GM03348 (cell line): Measurements from ENCODE around the gene YAP1.
"Not testable (repeated sequence)": the region's sequence is repeated elsewhere in the genome, so short reads cannot be mapped to it uniquely, and the experiment has no call there.

ENCODE experiments used
- DNase-seq: peaks from one replicate; pipeline ENCODE4 v3.0.0; 2012; ENCODE audit warnings: low spot score

YAP1 gene

GRCh38 chr11:102240502-102240901 lies 130.3 kb downstream of the YAP1 start:
- peak; percentile 39 for DNase-seq

DNA sequence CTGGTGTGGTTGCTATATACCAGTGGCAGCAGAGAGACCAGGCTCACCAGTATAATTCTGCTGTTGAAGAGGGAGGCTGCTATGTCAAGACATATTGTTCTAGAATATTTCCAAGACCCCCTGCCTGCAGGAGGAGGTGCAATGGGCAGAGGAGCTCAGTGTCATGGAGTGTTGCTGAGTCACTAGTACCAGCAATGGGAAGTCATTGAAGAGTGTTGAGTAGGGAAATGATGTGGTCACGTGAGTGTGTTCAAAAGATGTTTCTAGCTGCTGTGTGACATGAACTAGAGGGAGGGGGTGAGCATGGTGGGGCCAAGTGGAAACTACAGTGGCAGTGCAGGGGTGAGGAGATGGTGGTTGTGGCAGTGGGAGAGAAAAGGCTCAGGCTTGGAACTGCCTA lies 130.8 kb downstream of the YAP1 start:
- peak; percentile 9 for DNase-seq

DNA sequence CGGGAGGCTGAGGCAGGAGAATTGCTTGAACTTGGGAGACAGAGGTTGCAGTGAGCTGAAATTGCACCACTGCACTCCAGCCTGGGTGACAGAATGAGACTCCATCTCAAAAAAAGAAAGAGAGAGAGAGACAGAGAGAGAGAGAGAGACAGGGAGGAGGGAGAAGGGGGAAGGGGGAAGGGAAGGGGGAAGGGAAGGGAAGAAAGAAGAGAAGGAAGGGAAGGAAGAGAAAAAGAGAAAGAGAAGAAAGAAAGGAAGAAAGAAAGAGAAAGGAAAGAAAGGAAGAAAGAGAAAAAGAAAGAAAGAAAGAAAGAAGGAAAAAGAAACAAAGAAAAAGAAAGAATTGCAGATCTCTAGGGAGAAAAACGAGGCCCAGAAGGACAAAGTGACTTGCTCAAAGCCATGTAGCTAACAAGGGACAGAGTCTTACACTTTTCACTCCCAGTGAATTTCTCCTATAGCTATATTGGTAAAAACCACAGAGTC lies 133.2 kb downstream of the YAP1 start:
- DNase-seq = no peak

DNA sequence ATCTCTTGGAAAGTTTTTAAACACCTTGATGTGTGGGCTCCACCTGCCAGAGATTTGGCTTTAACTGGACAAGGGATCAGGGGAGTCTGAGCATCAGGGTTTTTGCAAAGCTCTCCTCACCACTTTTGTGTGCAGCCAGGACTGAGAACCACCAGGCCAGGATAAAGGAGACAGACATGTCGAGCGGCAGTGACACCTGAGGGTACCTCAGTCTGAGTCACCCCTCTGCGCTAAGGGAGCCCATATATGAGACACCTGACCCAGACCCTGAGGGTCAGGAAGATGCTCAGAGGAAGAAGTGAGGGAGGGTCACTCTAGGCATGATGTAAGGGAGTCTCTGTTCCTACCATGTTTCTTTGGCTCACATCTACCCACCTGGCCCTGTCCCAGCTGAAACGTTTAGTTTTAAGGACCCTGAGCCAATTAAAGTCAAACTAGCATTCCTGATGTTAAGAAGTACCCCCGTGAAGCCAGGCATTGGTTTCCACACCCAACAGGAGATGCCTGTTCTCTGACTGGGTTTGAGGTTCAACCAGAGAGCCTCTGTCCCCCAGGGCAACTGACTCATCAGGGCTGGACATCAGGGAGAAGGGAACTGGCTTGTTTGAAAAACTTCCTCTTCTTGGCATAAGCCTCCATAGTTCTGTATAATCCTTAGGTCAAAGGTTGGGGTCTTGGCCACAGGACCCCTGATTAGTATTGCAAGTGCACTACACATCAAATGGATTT lies 134.6 kb downstream of the YAP1 start:
- peak; percentile 83 for DNase-seq

DNA sequence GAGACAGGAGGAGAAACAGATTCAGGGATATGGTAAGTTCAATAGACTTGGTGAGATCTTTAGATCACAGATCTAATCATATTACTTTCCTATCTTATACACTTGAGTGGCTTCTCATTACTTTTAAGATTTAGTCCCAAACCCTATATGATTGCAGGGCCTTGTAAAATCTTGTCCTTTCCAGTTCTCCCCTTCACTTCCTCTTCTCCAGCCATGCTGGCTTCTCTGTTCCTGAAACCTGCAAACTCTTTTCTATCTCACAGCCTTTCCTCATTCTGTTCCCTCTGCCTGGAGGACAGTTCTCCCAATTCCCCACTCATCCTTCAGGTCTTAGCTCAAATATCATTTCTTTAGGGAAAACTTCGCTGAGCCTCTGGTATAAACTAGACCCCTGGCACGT lies 141.2 kb downstream of the YAP1 start:
- no peak for DNase-seq

DNA sequence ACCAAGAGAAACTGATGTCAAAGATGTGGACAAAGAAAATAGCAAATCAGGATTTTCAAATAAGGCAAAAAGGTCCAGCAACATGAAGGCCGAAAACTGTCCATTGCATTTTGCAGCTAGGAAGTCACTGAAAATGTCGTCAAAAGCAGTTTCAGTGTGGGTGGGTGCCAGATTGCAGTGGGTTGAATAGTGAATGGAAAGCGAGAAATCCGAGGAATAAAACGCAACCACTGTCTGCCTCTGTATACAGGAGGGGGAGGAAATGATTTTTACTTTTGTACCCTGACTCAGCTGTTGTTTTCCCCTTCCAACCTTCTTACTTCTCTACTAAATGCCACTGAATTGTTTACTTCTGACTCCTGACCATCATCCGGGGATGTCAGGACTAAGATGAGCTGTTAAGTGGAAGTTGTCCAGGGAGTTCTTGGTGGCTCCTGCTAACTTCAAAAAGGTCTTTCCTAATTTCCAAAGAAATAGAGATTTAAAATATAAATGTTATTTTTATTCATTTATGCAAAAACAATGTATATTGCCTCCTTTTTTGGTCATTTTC lies 142.2 kb downstream of the YAP1 start:
- DNase-seq = peak; percentile 44

DNA sequence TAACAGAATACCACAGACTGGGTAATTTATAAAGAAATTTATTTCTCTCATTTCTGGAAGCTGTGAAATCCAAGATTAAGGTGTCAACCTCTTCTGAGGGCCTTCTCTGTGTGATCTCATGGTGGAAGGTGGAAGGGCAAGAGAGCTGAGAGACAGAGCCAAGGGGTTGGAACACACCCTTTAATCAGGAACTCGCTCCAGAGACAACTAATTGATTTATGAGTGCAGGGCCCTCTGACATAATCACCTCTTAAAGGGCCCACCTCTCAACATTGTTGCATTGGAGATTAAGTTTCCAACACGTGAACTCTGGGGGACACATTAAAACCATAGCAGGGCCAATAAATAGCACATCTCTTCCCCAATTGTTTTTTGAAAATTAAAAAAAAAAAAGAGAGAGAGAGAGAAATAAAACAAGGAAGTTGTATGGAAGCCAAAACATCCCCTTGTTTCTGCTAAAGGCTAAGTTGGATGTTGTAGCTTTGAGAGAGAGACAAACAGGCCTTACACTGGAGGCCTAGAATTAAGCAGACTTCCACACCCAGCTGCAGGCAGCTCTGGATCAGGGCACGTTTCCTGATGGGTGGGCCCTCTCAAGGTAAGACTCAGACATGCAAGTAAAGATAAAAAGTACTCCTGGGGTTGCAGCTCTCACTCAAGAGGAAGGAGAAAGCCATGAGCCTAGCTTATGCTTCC lies 142.9 kb downstream of the YAP1 start:
- no peak for DNase-seq

- no peak for DNase-seq
Observed at GRCh38 chr11:102254047-102254446, 143.8 kb downstream of the YAP1 start.

DNA sequence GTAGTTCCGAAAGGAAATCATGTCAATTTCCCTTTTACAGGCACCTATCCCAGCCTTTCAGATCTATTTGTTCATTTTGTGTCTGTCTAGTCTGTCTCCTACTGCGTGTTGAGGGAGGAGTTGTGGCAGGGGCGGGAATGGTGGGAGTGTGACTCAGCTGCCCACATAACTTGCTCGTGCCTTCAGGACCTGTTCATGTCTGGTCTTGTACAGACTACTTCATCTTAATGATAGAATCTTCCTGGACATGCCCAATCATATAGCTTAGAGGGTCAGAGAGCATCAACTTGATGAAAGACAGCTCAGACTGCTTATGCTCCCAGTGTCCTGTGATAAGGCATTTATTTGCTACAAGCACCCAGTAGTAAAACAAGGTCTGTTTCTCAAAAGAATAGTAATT lies 146.0 kb downstream of the YAP1 start:
- DNase-seq = peak; percentile 59

GRCh38 chr11:102260241-102260640 lies 150.0 kb downstream of the YAP1 start:
- DNase-seq = no peak

GRCh38 chr11:102263379-102264003 lies 153.2 kb downstream of the YAP1 start:
- DNase-seq = no peak

DNA sequence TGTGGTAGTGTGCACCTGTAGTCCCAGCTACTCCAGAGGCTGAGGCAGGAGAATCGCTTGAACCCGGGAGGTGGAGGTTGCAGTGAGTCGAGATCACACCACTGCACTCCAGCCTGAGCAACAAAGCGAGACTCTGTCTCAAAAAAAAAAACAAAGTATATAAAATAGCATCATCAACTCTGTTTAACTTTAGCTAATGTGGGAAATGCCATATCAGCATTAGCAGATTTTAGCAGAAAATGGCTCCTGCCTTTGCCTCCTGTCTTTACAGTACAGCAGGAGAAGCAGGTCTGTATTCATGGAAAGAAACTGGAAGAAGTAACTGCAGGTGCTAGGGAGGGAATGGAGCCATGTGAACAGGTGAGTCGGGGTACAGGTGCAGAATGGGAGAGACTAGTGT lies 154.5 kb downstream of the YAP1 start:
- DNase-seq = not testable (repeated sequence)

GRCh38 chr11:102266099-102266498 lies 155.9 kb downstream of the YAP1 start:
- peak; percentile 64 for DNase-seq

GRCh38 chr11:102267609-102268008 lies 157.4 kb downstream of the YAP1 start:
- DNase-seq = peak; percentile 78

DNA sequence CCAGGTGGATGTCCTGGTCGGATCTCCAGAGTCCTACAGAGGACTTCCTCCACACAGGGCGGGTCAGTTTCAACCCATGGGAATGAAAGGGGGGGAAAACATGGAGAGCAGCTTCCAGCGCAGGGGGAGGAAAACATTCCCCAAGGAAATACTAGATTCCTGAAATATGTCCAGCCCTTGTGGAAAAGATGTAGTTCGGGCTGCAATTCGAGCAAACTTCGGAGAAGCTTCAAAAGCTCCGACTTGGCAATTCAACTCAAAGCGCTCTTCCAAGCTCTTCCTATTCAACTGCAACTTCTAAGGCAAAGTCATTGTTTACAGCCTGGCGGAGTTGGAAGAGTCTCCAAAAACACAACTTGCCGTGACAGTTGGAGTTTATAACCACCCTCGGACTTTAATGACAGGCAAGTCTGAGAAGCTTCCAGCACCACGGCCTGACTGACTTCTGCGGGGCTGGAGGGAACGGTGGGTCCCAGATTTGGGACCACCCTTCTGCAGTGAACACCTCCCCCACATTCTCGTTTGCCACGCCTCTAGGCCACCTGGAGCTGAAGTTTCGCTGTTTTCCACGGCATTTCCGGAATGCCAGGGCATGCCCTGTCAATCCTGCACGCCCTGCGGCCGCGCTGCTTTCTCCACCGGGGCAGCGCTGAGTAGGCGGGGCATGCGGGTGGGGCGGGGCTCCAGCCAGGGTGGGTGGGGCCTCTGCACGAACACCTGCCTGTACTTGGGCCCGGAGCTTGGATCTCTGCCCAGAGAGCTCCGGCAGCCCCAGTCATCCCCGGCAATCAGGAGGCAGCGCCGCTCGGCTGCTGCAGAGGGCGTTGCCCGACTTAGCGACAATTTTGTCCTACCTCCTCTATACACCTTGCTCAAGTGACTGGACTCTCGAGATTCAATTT lies 158.1 kb downstream of the YAP1 start:
- DNase-seq = peak; percentile 90

DNA sequence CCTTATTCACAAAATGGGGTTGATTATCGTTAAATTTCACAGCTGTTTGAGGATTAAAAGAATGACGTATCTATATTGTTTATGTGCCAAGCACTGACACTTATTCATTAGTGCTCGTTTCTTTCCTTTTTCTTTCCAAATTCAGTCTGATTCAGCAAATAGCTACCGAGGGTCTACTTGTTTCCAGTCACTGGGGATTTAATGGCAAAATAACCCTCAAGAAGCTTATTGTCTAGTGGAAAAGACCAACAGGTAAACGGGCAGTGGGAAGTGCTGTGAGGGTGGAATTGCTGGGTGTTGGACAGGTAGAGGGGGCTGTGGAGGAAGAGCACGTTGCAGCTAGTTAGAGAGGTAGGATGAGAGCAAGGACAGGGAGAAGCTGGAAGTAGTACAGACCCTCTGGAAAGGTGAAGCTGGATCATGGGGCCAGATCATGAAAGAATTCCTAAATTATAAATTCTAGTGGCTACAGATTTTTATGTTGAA lies 158.8 kb downstream of the YAP1 start:
- no peak for DNase-seq

DNA sequence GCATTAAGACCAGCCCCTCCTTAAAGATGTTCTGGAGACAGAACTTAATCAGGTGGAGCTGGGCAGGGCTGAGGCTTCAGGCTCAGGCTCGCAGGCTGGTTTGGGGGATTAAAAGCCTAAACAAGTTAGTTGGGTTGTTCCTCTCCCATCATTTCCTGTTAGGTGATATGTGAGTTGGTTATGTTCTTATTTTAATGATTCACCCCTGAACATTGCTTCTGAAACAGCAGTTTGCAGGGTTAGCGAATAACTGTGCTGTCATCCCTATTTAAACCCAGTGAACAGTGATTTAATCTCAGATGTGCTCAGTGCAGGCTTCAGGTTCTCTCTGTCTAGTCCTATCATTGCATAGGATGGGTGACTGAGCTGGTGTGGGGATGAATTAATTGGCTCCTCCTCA lies 159.7 kb downstream of the YAP1 start:
- peak; percentile 24 for DNase-seq

DNA sequence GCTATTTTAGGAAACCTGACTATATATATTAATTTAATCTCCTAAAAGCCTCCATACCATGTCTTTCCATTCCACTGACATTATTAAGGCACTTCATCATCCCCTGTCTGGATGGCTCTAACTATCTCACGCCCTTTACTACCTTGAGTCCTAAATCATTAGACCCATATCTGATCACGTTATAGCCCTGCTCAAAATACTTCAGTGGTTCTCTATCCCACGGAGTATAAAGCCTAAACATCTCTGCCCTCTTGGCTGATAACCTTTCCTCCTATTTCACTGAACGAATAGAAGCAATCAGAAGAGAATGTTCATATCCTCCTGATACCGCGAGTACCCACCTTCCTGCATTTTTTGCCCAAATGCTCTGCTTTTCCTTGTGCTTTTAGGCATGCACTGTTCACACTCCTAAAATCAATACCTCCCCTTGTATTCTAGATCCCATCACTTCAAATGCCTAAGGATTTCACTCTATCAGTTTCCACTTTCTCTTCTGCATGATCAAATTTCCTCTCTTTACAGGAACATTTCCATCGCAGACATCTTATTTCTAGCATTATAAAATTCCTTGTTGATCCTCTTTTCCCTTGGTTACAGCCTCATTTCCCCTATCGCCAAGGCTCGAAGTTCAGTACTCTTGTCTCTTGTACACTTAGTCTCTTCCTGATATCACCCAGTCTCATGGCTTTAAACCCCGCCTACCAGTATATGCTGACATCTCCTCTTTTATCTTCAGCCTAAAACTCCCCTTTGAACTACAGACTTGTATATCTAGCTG lies 162.0 kb downstream of the YAP1 start:
- no peak for DNase-seq

GRCh38 chr11:102274628-102275027 lies 164.4 kb downstream of the YAP1 start:
- DNase-seq = no peak

DNA sequence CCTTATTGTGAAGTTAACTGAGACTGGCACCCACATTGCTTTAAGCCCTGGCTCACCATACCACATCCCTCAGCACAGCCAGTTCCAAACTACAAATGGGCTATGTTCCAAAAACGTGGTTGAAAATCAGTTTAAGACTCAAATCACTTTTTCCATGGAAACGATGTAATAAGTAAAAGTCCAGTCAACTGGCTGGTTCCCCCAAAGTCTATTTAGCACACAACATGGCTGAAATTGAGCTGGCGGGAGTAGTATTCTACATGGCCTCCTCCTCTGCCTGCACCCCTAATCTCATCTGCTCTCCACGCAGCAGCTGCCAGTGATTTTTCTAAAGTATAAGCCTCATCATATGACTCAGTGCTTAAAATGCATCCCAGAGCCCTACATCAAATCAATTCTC lies 166.1 kb downstream of the YAP1 start:
- DNase-seq = no peak

GRCh38 chr11:102276783-102277182 lies 166.5 kb downstream of the YAP1 start:
- DNase-seq = peak; percentile 39
